HG03064 (cell line): ENCODE results near the gene NINL.

ENCODE experiments used
- ATAC-seq: cut with Tn5 transposase; IDR thresholded peaks from one replicate; pipeline ENCODE4 v1.9.1; 2021; ENCODE audit warnings: low read depth; ENCODE audit not compliant: unreplicated experiment

The NINL gene

GRCh38 chr20:25535762-25536161, 49.6 kb downstream of the NINL start:
- no peak for ATAC-seq

GRCh38 chr20:25534845-25535244, 50.5 kb downstream of the NINL start:
- no peak for ATAC-seq

GRCh38 chr20:25533920-25534700, 51.2 kb downstream of the NINL start:
- no peak for ATAC-seq

- ATAC-seq, result no peak
Measured at GRCh38 chr20:25532971-25533391, 52.4 kb downstream of the NINL start.

- no peak for ATAC-seq
Measured at GRCh38 chr20:25532015-25532751, 53.1 kb downstream of the NINL start.

GRCh38 chr20:25529295-25529951, 55.9 kb downstream of the NINL start:
- no peak for ATAC-seq

- ATAC-seq, result no peak
Measured at GRCh38 chr20:25527949-25528348, 57.4 kb downstream of the NINL start.

- no peak for ATAC-seq
Measured at GRCh38 chr20:25526446-25526845, 58.9 kb downstream of the NINL start.

- ATAC-seq, result no peak
Measured at GRCh38 chr20:25525867-25526266, 59.5 kb downstream of the NINL start.

GRCh38 chr20:25525295-25525694, 60.0 kb downstream of the NINL start:
- no peak for ATAC-seq

- no peak for ATAC-seq
Measured at GRCh38 chr20:25521382-25521781, 63.9 kb downstream of the NINL start.

- ATAC-seq, result no peak
Measured at GRCh38 chr20:25517124-25517523, 68.2 kb downstream of the NINL start.

- ATAC-seq, result no peak
Measured at GRCh38 chr20:25514747-25515340, 70.5 kb downstream of the NINL start.

- ATAC-seq, result no peak
Measured at GRCh38 chr20:25514195-25514594, 71.1 kb downstream of the NINL start.

GRCh38 chr20:25512709-25513108, 72.6 kb downstream of the NINL start:
- no peak for ATAC-seq

- ATAC-seq, result no peak
Measured at GRCh38 chr20:25511183-25511582, 74.1 kb downstream of the NINL start.

- no peak for ATAC-seq
Measured at GRCh38 chr20:25510721-25511120, 74.6 kb downstream of the NINL start.

- no peak for ATAC-seq
Measured at GRCh38 chr20:25510202-25510601, 75.1 kb downstream of the NINL start.

GRCh38 chr20:25509084-25509483, 76.2 kb downstream of the NINL start:
- no peak for ATAC-seq

GRCh38 chr20:25508083-25508770, 77.1 kb downstream of the NINL start:
- ATAC-seq, result no peak
